ENCODE measurements around the gene TCF7. TPM values are rescaled to one million over a fixed set of nuclear protein-coding genes. Genes with fewer than 3 reads are reported as not detected.

Gene TCF7
- total RNA-seq, 4 donors from 2014 or later, result 0.98 to 6.6 (median 2.6) TPM

GRCh38 chr5:134129411-134130238, 15.1 kb downstream of the TCF7 start:
- TF ChIP-seq CTCF (IDR thresholded peaks at IDR 0.05; ENCODE audit: low read depth), result no peak

- no peak for TF ChIP-seq CTCF (IDR thresholded peaks at IDR 0.05; ENCODE audit: low read depth)
Observed at GRCh38 chr5:134130239-134130945, 15.9 kb downstream of the TCF7 start.

GRCh38 chr5:134131165-134131564, 16.7 kb downstream of the TCF7 start:
- TF ChIP-seq CTCF (IDR thresholded peaks at IDR 0.05; ENCODE audit: low read depth), result no peak

- no peak for TF ChIP-seq CTCF (IDR thresholded peaks at IDR 0.05; ENCODE audit: low read depth)
Observed at GRCh38 chr5:134131578-134132350, 17.3 kb downstream of the TCF7 start.

- no peak for TF ChIP-seq CTCF (IDR thresholded peaks at IDR 0.05; ENCODE audit: low read depth)
Observed at GRCh38 chr5:134132372-134133187, 18.1 kb downstream of the TCF7 start.

GRCh38 chr5:134133188-134133994, 18.9 kb downstream of the TCF7 start:
- TF ChIP-seq CTCF (IDR thresholded peaks at IDR 0.05; ENCODE audit: low read depth), result no peak

Measured in subcutaneous adipose tissue (tissue), 4 donors.